ENCODE data around the gene ZBTB40. TPM values are rescaled to one million over a fixed set of nuclear protein-coding genes. Genes with fewer than 3 reads are reported as not detected.

The ZBTB40 gene
- total RNA-seq, 1 experiment from 2014 or later = 16.3 TPM

GRCh38 chr1:22440582-22440981 lies 11.1 kb upstream of the ZBTB40 start:
- Mint-ChIP-seq H3K4me1 (peaks cover 30 to 31% of the 10 kb centered on the region in 2 experiments), H3K27ac (no peak overlapping the region), H3K27me3 (ENCODE audit: low read depth) (no peaks in the 10 kb centered on the region; the same call in 1 of the 2 replicates), H3K4me3 (no peak overlapping the region), H3K36me3 (ENCODE audit: insufficient read depth in 1 of 3, low read depth in 3 of 3) (peaks cover 8 to 38% (median 14%) of the 10 kb centered on the region in 3 experiments), H3K9me3 (peaks cover 35 to 38% of the 10 kb centered on the region in 2 experiments)
- no peak overlapping the region for H2BK120ac ChIP-seq (ENCODE audit: low read depth, low read length, poor library complexity, severe bottlenecking)
- H4K91ac ChIP-seq (ENCODE audit: insufficient read length, low read depth, low read length) = no peak overlapping the region
- no peak overlapping the region for H2BK12ac ChIP-seq (ENCODE audit: insufficient read length, low read depth, low read length)
- no peak overlapping the region for H3K27ac ChIP-seq (ENCODE audit: insufficient read length, low read depth, low read length)
- no peak overlapping the region for H2BK20ac ChIP-seq (ENCODE audit: low read depth, low read length, poor library complexity, severe bottlenecking)
- no peaks in the 10 kb centered on the region for H3K9me3 ChIP-seq (ENCODE audit: control insufficient read depth, low read depth, low read length)
- H3K4ac ChIP-seq (ENCODE audit: low read depth, low read length) = no peak overlapping the region
- H2AK5ac ChIP-seq (ENCODE audit: insufficient read length, low read length) = no peak overlapping the region
- no peak overlapping the region for H3K9ac ChIP-seq (ENCODE audit: extremely low read depth, insufficient read length, low read length)
- H3T11ph ChIP-seq (ENCODE audit: low read length) = no peak overlapping the region
- no peak overlapping the region for H3K14ac ChIP-seq (ENCODE audit: insufficient read depth, low read length)
- H3K23me2 ChIP-seq (ENCODE audit: insufficient read length, low read depth, low read length, poor library complexity, severe bottlenecking) = no peaks in the 10 kb centered on the region
- no peak overlapping the region for H3K4me2 ChIP-seq (ENCODE audit: insufficient read depth, insufficient read length, low read length)
- H4K5ac ChIP-seq (ENCODE audit: insufficient read length, low read depth, low read length) = no peak overlapping the region
- TF ChIP-seq CTCF (conservative IDR thresholded peaks at IDR 0.05) = no peak
- DNase-seq = no peak
- no peaks in the 10 kb centered on the region for H3K79me1 ChIP-seq (ENCODE audit: insufficient read depth, low read depth, low read length, poor library complexity, severe bottlenecking)
- H3K79me2 ChIP-seq (ENCODE audit: insufficient read depth, low read length) = no peaks in the 10 kb centered on the region
- H3K23ac ChIP-seq (ENCODE audit: insufficient read length, low read depth, low read length) = no peak overlapping the region
- H2BK5ac ChIP-seq (ENCODE audit: insufficient read length, low read length) = no peak overlapping the region
- H2BK15ac ChIP-seq (ENCODE audit: low read depth, low read length) = no peak overlapping the region
- H3K56ac ChIP-seq (ENCODE audit: insufficient read length, low read depth, low read length) = no peak overlapping the region
- H3K4me1 ChIP-seq (ENCODE audit: insufficient read depth, low read length) = no peaks in the 10 kb centered on the region; the same call in 1 of the 2 replicates
- no peak overlapping the region for H3K18ac ChIP-seq (ENCODE audit: insufficient read length, low read depth, low read length)
- no peak overlapping the region for H2AFZ ChIP-seq (ENCODE audit: low read length)
- H4K20me1 ChIP-seq (ENCODE audit: control insufficient read depth, insufficient read depth, insufficient read length) = no peaks in the 10 kb centered on the region
- no peak overlapping the region for H4K8ac ChIP-seq (replicated peaks; ENCODE audit: insufficient read length, low read depth, low read length)
- H3K27me3 ChIP-seq (ENCODE audit: insufficient read depth, low read length) = no peaks in the 10 kb centered on the region
